HFFc6 (cell line): ENCODE data around the gene ERFE. TPM values are rescaled to one million over a fixed set of nuclear protein-coding genes. Genes with fewer than 3 reads are reported as not detected.

ENCODE experiments used
- DNase-seq: peaks from one replicate; pipeline ENCODE4 v3.0.0-alpha.2; 2018
- H3K27ac Mint-ChIP-seq: 2 replicates; pipeline ENCODE4 v1.8.0; 2020; ENCODE audit warnings: mild to moderate bottlenecking, mixed read lengths
- H3K27me3 Mint-ChIP-seq: 2 replicates; pipeline ENCODE4 v1.8.0; 2021; ENCODE audit warnings: mild to moderate bottlenecking, moderate library complexity, mixed read lengths; ENCODE audit not compliant: insufficient read depth
- H3K36me3 Mint-ChIP-seq: 2 replicates; pipeline ENCODE4 v1.8.0; 2021; ENCODE audit warnings: low read depth, mixed read lengths
- H3K4me1 Mint-ChIP-seq: 2 replicates; pipeline ENCODE4 v1.8.0; 2020; ENCODE audit warnings: low read depth, mixed read lengths
- H3K4me3 Mint-ChIP-seq: 2 replicates; pipeline ENCODE4 v1.8.0; 2020; ENCODE audit warnings: mild to moderate bottlenecking, moderate library complexity, mixed read lengths
- H3K9me3 Mint-ChIP-seq: 2 replicates; pipeline ENCODE4 v1.8.0; 2020; ENCODE audit warnings: mild to moderate bottlenecking, mixed read lengths
- CTCF ChIP-seq: fragments of 200-600 bp; sonication (generic); IDR thresholded peaks from 2 replicates; pipeline ENCODE4 v1.5.0; 2021; ENCODE audit warnings: antibody characterized with exemption, mild to moderate bottlenecking
- total RNA-seq, 6 experiments: library from RNA; stranded (reverse); fragmentation: NEBNext Ultra II Directional; extraction: Animal tissue kit (Norgen Biotek cat#: 25700); gene quantifications; 2 replicates in 1 of 6; 3 replicates in 5 of 6; pipeline ENCODE4 v1.2.3, GENCODE V29; 2021

ERFE gene
- total RNA-seq, 6 experiments from 2014 or later: 0.19 to 0.46 (median 0.41) TPM; not detected in 1

- Mint-ChIP-seq H3K9me3 (no peaks in the 10 kb centered on the region), H3K27ac (no peak overlapping the region), H3K27me3 (peaks cover 4% of the 10 kb centered on the region), H3K36me3 (no peaks in the 10 kb centered on the region), H3K4me1 (no peaks in the 10 kb centered on the region), H3K4me3 (no peak overlapping the region)
- no peak for DNase-seq
- TF ChIP-seq CTCF: no peak
Observed at GRCh38 chr2:238132463-238133450, 26.0 kb upstream of the ERFE start.

GRCh38 chr2:238133499-238134392, 25.0 kb upstream of the ERFE start:
- Mint-ChIP-seq H3K27ac (no peak overlapping the region), H3K9me3 (no peaks in the 10 kb centered on the region), H3K27me3 (peaks cover 4% of the 10 kb centered on the region), H3K4me1 (no peaks in the 10 kb centered on the region), H3K36me3 (no peaks in the 10 kb centered on the region), H3K4me3 (no peak overlapping the region)
- no peak for TF ChIP-seq CTCF
- DNase-seq: no peak

- no peaks in the 10 kb centered on the region for H3K4me1 Mint-ChIP-seq
- H3K9me3 Mint-ChIP-seq: no peaks in the 10 kb centered on the region
- H3K36me3 Mint-ChIP-seq: no peaks in the 10 kb centered on the region
- no peak for DNase-seq
- TF ChIP-seq CTCF: no peak
- no peak overlapping the region for H3K27ac Mint-ChIP-seq
- peaks cover 4% of the 10 kb centered on the region for H3K27me3 Mint-ChIP-seq
- no peak overlapping the region for H3K4me3 Mint-ChIP-seq
Observed at GRCh38 chr2:238134393-238134785, 24.4 kb upstream of the ERFE start.

- Mint-ChIP-seq H3K9me3 (no peaks in the 10 kb centered on the region), H3K36me3 (no peaks in the 10 kb centered on the region), H3K27me3 (peaks cover 4% of the 10 kb centered on the region), H3K4me3 (no peak overlapping the region), H3K4me1 (no peaks in the 10 kb centered on the region), H3K27ac (no peak overlapping the region)
- TF ChIP-seq CTCF: no peak
- DNase-seq: no peak
Observed at GRCh38 chr2:238135601-238136150, 23.1 kb upstream of the ERFE start.

- Mint-ChIP-seq H3K9me3 (no peaks in the 10 kb centered on the region), H3K4me3 (no peak overlapping the region), H3K36me3 (no peaks in the 10 kb centered on the region), H3K27me3 (peaks cover 4% of the 10 kb centered on the region), H3K27ac (no peak overlapping the region), H3K4me1 (peaks cover 8% of the 10 kb centered on the region)
- peak; percentile 68 for DNase-seq
- TF ChIP-seq CTCF: no peak
Observed at GRCh38 chr2:238136820-238137537, 21.8 kb upstream of the ERFE start.
